ENCODE data around the gene CCDC92. TPM values are rescaled to one million over a fixed set of nuclear protein-coding genes. Genes with fewer than 3 reads are reported as not detected.

CCDC92 gene, protein sequence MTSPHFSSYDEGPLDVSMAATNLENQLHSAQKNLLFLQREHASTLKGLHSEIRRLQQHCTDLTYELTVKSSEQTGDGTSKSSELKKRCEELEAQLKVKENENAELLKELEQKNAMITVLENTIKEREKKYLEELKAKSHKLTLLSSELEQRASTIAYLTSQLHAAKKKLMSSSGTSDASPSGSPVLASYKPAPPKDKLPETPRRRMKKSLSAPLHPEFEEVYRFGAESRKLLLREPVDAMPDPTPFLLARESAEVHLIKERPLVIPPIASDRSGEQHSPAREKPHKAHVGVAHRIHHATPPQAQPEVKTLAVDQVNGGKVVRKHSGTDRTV
- 12.8 and 14.0 TPM in 2 replicates for total RNA-seq

GRCh38 chr12:123972457-123973401 lies at the start of gene CCDC92, which contains the start of gene ZNF664:
Gene CCDC92, minus strand, starts transcription at chr12:123972831. Its CDS starts 28,526 bp downstream, at chr12:123944305.
Gene ZNF664, plus strand, starts transcription at chr12:123973215. Its CDS starts 38,930 bp downstream, at chr12:124012145.

Small RNAs within 50 kb of the gene (small RNA-seq; reads per million reads assigned to genes)
- not detected for gene AC068790.4
- not detected for gene AC068790.6

Other genes with a start within 250 kb of the CCDC92 start
- under 0.01 TPM in 2 replicates for gene DNAH10, start 210.5 kb downstream of the CCDC92 start, total RNA-seq
- gene ZNF664, start 384 bp upstream of the CCDC92 start, total RNA-seq, result 71.9 and 75.8 TPM in 2 replicates